ENCODE measurements around the gene TBK1. TPM values are rescaled to one million over a fixed set of nuclear protein-coding genes. Genes with fewer than 3 reads are reported as not detected.

TBK1 gene
- total and polyA plus RNA-seq, 9 of the 15 experiments (the other 6 are each of a cell fraction or from before 2014, with no cell fraction given), result 20.4 to 42.0 (median 27.8) TPM

DNA sequence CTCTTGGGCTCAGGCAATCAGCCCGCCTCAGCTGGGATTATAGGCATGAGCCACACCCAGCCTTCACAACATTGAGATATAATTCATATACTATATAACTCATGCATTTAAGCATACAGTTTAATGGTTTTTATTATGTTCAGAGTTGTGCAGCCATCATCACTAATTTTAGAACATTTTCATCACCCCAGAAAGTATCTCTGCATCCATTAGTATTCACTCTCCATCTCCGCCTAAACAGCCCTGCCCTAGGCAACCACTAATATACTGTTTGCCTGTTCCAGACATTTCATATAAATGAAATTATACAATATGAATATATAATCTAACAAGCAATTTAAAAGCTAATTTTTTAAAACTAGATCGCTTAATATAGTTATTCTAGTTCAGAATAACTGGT lies 34.7 kb downstream of the TBK1 start:
- ChIA-PET POLR2A (no interaction called here), CTCF (ENCODE audit: low intra/inter-chr PET ratio) (interaction anchor here (0.6 kb wide), 1 partner anchor 1802 kb away, joined by 3 read pairs; no protein-coding TSS in a partner anchor)
- H3K9me3 ChIP-seq (replicated peaks; ENCODE audit: control insufficient read depth, insufficient read depth, low read depth, low read length), result no peaks in the 10 kb centered on the region
- no peaks in the 10 kb centered on the region for H3K4me1 ChIP-seq (replicated peaks in 1 of 2; ENCODE audit: control insufficient read depth in 2 of 2, insufficient read depth in 2 of 2, low read length in 2 of 2)
- intact Hi-C loops (cut with micrococcal nuclease), result no loop called here
- FAIRE-seq (no peak), ATAC-seq (no peak), DNase-seq (ENCODE audit: extremely low read depth in 1 of 4, low spot score in 3 of 4) (no peak)
- H3K9ac ChIP-seq (ENCODE audit: insufficient read depth in 1 of 2, low read depth in 2 of 2, low read length in 2 of 2), result no peak overlapping the region
- no TSS peak for BruUV-seq (replicated peaks)
- H3K27me3 ChIP-seq (ENCODE audit: control insufficient read depth in 2 of 2, insufficient read depth in 2 of 2, low read length in 2 of 2), result no peaks in the 10 kb centered on the region
- no peak overlapping the region for H2AFZ ChIP-seq (ENCODE audit: low read depth, low read length)
- no peak overlapping the region for H3K4me2 ChIP-seq (ENCODE audit: insufficient read depth, low read length)
- no peak for TF ChIP-seq PCBP1 (IDR thresholded peaks at IDR 0.05; ENCODE audit: low read depth, low read length, poor library complexity, severe bottlenecking)
- no peak for TF ChIP-seq ARNT (IDR thresholded peaks at IDR 0.05)
- no peak for TF ChIP-seq ZBED1 (IDR thresholded peaks at IDR 0.05)
- no peak for TF ChIP-seq CTBP1 (IDR thresholded peaks at IDR 0.05; ENCODE audit: borderline replicate concordance)
- TF ChIP-seq, protein P1, sequence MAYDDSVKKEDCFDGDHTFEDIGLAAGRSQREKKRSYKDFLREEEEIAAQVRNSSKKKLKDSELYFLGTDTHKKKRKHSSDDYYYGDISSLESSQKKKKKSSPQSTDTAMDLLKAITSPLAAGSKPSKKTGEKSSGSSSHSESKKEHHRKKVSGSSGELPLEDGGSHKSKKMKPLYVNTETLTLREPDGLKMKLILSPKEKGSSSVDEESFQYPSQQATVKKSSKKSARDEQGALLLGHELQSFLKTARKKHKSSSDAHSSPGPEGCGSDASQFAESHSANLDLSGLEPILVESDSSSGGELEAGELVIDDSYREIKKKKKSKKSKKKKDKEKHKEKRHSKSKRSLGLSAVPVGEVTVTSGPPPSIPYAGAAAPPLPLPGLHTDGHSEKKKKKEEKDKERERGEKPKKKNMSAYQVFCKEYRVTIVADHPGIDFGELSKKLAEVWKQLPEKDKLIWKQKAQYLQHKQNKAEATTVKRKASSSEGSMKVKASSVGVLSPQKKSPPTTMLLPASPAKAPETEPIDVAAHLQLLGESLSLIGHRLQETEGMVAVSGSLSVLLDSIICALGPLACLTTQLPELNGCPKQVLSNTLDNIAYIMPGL (CRISPR knock-in tag; IDR thresholded peaks at IDR 0.05), result no peak
- no peak for TF ChIP-seq HIVEP1 (CRISPR knock-in tag; IDR thresholded peaks at IDR 0.05)
- TF ChIP-seq TEAD4 (IDR thresholded peaks at IDR 0.05; ENCODE audit: low read length), result no peak
- TF ChIP-seq TEAD4 (CRISPR knock-in tag; IDR thresholded peaks at IDR 0.05; ENCODE audit: borderline replicate concordance), result no peak
- TF ChIP-seq NCOA6 (IDR thresholded peaks at IDR 0.05), result no peak
- no peak for TF ChIP-seq TAF1 (IDR thresholded peaks at IDR 0.05; ENCODE audit: control insufficient read depth, extremely low read depth, insufficient read depth, low read length, severe bottlenecking)
- TF ChIP-seq, protein P2, sequence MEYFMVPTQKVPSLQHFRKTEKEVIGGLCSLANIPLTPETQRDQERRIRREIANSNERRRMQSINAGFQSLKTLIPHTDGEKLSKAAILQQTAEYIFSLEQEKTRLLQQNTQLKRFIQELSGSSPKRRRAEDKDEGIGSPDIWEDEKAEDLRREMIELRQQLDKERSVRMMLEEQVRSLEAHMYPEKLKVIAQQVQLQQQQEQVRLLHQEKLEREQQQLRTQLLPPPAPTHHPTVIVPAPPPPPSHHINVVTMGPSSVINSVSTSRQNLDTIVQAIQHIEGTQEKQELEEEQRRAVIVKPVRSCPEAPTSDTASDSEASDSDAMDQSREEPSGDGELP (CRISPR knock-in tag; IDR thresholded peaks at IDR 0.05; ENCODE audit: borderline replicate concordance), result no peak
- no peak for TF ChIP-seq SMAD4 (CRISPR knock-in tag; conservative IDR thresholded peaks at IDR 0.05)
- TF ChIP-seq PPARD (CRISPR knock-in tag; IDR thresholded peaks at IDR 0.05), result no peak
- no peak for TF ChIP-seq RFX1 (IDR thresholded peaks at IDR 0.05)
- no peak for TF ChIP-seq ZFX (CRISPR knock-in tag; IDR thresholded peaks at IDR 0.05)
- no peak for TF ChIP-seq DNMT1 (IDR thresholded peaks at IDR 0.05)
- no peak for TF ChIP-seq NCOA1 (IDR thresholded peaks at IDR 0.05; ENCODE audit: low read depth)
- no peak for TF ChIP-seq HSF4 (CRISPR knock-in tag; IDR thresholded peaks at IDR 0.05; ENCODE audit: borderline replicate concordance)
- WGBS (ENCODE audit: insufficient coverage, low coverage, missing lambda C conversion rate), result 93% methylated on average over 3 of the region's 3 CpGs
- peaks cover 79% of the 10 kb centered on the region for H3K36me3 ChIP-seq (ENCODE audit: control insufficient read depth, insufficient read depth, low read length)
- H4K20me1 ChIP-seq (replicated peaks; ENCODE audit: control insufficient read depth, insufficient read depth, low read length), result no peaks in the 10 kb centered on the region
- H3K4me3 ChIP-seq, result no peak overlapping the region
- H3K9me1 ChIP-seq (ENCODE audit: control insufficient read depth, insufficient read depth, low read length), result no peaks in the 10 kb centered on the region
- no peaks in the 10 kb centered on the region for H3K79me2 ChIP-seq (ENCODE audit: control insufficient read depth, insufficient read depth, low read length)
- in situ Hi-C loops (cut with MboI), result no loop called here
- H3K27ac ChIP-seq (ENCODE audit: extremely low read depth, low read depth, low read length), result no peak overlapping the region
